Measurements from ENCODE around the gene CLCA2.

CLCA2 gene

GRCh38 chr1:86481966-86482365 lies 58.0 kb downstream of the CLCA2 start:
- no peak overlapping the region for H3K4me3 ChIP-seq (ENCODE audit: low read depth, low read length)
- TF ChIP-seq CTCF (IDR thresholded peaks at IDR 0.05; ENCODE audit: borderline replicate concordance, insufficient read depth, low read depth, low read length) = no peak

- TF ChIP-seq CTCF (IDR thresholded peaks at IDR 0.05; ENCODE audit: borderline replicate concordance, insufficient read depth, low read depth, low read length) = no peak
- no peak overlapping the region for H3K4me3 ChIP-seq (ENCODE audit: low read depth, low read length)
These were observed 63.3 kb downstream of the CLCA2 start for GRCh38 chr1:86487131-86487810.

- H3K4me3 ChIP-seq (ENCODE audit: low read depth, low read length) = no peak overlapping the region
- no peak for TF ChIP-seq CTCF (IDR thresholded peaks at IDR 0.05; ENCODE audit: borderline replicate concordance, insufficient read depth, low read depth, low read length)
These were observed 63.8 kb downstream of the CLCA2 start for GRCh38 chr1:86487811-86488141.

- no peak overlapping the region for H3K4me3 ChIP-seq (ENCODE audit: low read depth, low read length)
- TF ChIP-seq CTCF (IDR thresholded peaks at IDR 0.05; ENCODE audit: borderline replicate concordance, insufficient read depth, low read depth, low read length) = no peak
These were observed 65.4 kb downstream of the CLCA2 start for GRCh38 chr1:86489242-86489878.

GRCh38 chr1:86491171-86491950 lies 67.4 kb downstream of the CLCA2 start:
- no peak for TF ChIP-seq CTCF (IDR thresholded peaks at IDR 0.05; ENCODE audit: borderline replicate concordance, insufficient read depth, low read depth, low read length)
- H3K4me3 ChIP-seq (ENCODE audit: low read depth, low read length) = no peak overlapping the region

- no peak for TF ChIP-seq CTCF (IDR thresholded peaks at IDR 0.05; ENCODE audit: borderline replicate concordance, insufficient read depth, low read depth, low read length)
- no peak overlapping the region for H3K4me3 ChIP-seq (ENCODE audit: low read depth, low read length)
These were observed 74.3 kb downstream of the CLCA2 start for GRCh38 chr1:86498281-86498680.

Measured in GM12875 (cell line).